H1 (cell line): ENCODE measurements around the gene SIGLEC7. TPM values are rescaled to one million over a fixed set of nuclear protein-coding genes. Genes with fewer than 3 reads are reported as not detected.

Source experiments
- CEBPB ChIP-seq: IDR thresholded peaks from 2 replicates; pipeline ENCODE4 v1.6.1; 2012; ENCODE audit warnings: low read depth, low read length
- NANOG ChIP-seq: IDR thresholded peaks from 2 replicates; pipeline ENCODE4 v1.6.1; 2011; ENCODE audit warnings: low read length, low read depth, mild to moderate bottlenecking, inconsistent platforms; ENCODE audit not compliant: insufficient read depth, poor library complexity, severe bottlenecking
- RFX5 ChIP-seq: IDR thresholded peaks from 2 replicates; pipeline ENCODE4 v1.6.1; 2011; ENCODE audit warnings: low read depth, low read length, improper control_type of control experiment, borderline replicate concordance
- TAF7 ChIP-seq: optimal IDR thresholded peaks from 2 replicates; pipeline ENCODE3; 2011; ENCODE audit warnings: low read depth, mild to moderate bottlenecking, inconsistent platforms, low read length, moderate library complexity, borderline replicate concordance
- TBP ChIP-seq: IDR thresholded peaks from 2 replicates; pipeline ENCODE4 v1.6.1; 2011; ENCODE audit warnings: low read depth, low read length, improper control_type of control experiment
- polyA plus RNA-seq, 7 experiments: library from polyadenylated mRNA; depleted of rRNA in 3 of 7; stranded (reverse) in 5 of 7; unstranded in 2 of 7; fragments of >200 nt in 5 of 7; fragments of 200-250 nt in 2 of 7; gene quantifications; 1 replicate in 5 of 7; 2 replicates in 1 of 7; 4 replicates in 1 of 7; pipeline versions ENCODE4 v1.2.1 to v1.2.3, GENCODE V29; 2011 to 2013; ENCODE audit warnings: missing spikeins in 2 of 7, mixed read lengths in 2 of 7
- total RNA-seq: library from RNA; stranded (reverse); fragmentation: NEBNext Ultra II Directional; extraction: Animal tissue kit (Norgen Biotek cat#: 25700); gene quantifications from 2 replicates; pipeline ENCODE4 v1.2.1, GENCODE V29; 2021

Gene SIGLEC7
- total and polyA plus RNA-seq, 2 of the 8 experiments (the other 6 are each of a cell fraction or from before 2014, with no cell fraction given): not detected

DNA sequence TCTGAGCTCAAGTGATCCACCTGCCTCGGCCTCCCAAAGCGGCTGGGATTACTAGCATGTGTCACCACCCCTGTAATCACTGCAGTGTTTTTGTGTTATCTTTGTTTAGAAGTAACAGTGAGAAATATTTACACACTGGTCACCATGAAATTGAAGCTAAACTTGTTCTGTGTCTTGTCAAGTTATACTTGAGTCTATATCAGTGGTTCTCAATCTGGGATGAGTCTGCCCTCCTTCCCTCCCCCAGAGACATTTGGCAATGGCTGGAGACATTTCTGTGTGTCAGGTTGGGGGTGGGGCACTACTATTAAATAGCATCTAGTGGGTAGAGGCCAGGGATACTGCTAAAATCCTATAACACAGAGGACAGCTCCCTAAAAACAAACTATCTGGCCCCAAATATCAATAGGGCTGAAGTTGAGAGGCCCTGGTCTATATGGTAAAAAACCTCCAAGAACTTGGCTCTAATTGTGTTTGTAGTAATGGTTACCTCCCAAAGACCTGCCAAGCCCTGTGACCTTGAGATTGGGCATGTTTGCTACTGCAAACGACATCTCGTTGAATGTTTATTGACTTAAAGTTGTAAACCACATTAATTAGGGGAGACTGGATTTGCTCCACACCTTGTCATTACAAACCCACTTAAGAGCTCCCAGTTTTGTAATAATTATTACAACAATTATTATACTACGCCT, 40.8 kb upstream of the SIGLEC7 start (continued):
- TF ChIP-seq NANOG (no peak), TBP (no peak), CEBPB (no peak), TAF7 (no peak), RFX5 (no peak)
